HEK293 (cell line): ENCODE measurements around the gene CAPN7.

Experiments used
- CTCF ChIA-PET: fragments of 350-600 bp; formaldehyde crosslinking; extraction: SDS; loops from one replicate; lab custom pipeline; 2021; ENCODE audit warnings: antibody characterized with exemption; lab: Yijun Ruan, JAX
- POLR2A ChIA-PET: fragments of 300-600 bp; formaldehyde crosslinking; extraction: SDS; loops from one replicate; lab custom pipeline; 2020; ENCODE audit warnings: antibody characterized with exemption, inconsistent platforms; lab: Yijun Ruan, JAX
- H3K27ac ChIP-seq: fragments of 200-500 bp; sonication (Bioruptor generic); 2 replicates; pipeline ENCODE4 v1.5.1; 2014; ENCODE audit warnings: low read depth, low read length, control low read depth, inconsistent platforms; ENCODE audit errors: extremely low read depth
- H3K36me3 ChIP-seq, 2 experiments: fragments of 200-500 bp in 1 of 2; sonication (Bioruptor generic) in 1 of 2; 1 replicate in 1 of 2; 2 replicates in 1 of 2; pipeline ENCODE4 v1.5.1; 2014 to 2017; ENCODE audit warnings: inconsistent platforms in 2 of 2, low read length in 2 of 2; ENCODE audit not compliant: control insufficient read depth in 2 of 2, insufficient read depth in 1 of 2
- H3K4me1 ChIP-seq: fragments of 200-500 bp; sonication (Bioruptor generic); 2 replicates; pipeline ENCODE4 v1.5.1; 2014; ENCODE audit warnings: mild to moderate bottlenecking, low read length, inconsistent platforms; ENCODE audit not compliant: control insufficient read depth, insufficient read depth
- H3K4me3 ChIP-seq: 2 replicates; pipeline ENCODE4 v1.5.1; 2011; ENCODE audit warnings: low read depth, mild to moderate bottlenecking, control low read depth, low read length, moderate library complexity
- H3K9me3 ChIP-seq: fragments of 200-500 bp; sonication (Bioruptor generic); 2 replicates; pipeline ENCODE4 v1.5.1; 2014; ENCODE audit warnings: low read depth, low read length, inconsistent platforms; ENCODE audit not compliant: control insufficient read depth, insufficient read depth
- FEZF1 ChIP-seq: fragments of 450-650 bp; formaldehyde crosslinking; IDR thresholded peaks from 2 replicates; pipeline ENCODE4 v1.5.1; 2016; ENCODE audit warnings: missing biosample characterization, missing genetic modification characterization
- GLIS1 ChIP-seq: fragments of 450-650 bp; formaldehyde crosslinking; IDR thresholded peaks from 2 replicates; pipeline ENCODE4 v1.5.1; 2016; ENCODE audit warnings: missing biosample characterization, missing genetic modification characterization
- MEIS1 ChIP-seq: sonication (generic); formaldehyde crosslinking; IDR thresholded peaks from 2 replicates; pipeline ENCODE4 v1.8.1; 2022; ENCODE audit warnings: missing genetic modification reagents, mild to moderate bottlenecking, borderline replicate concordance
- REPIN1 ChIP-seq: fragments of 450-650 bp; formaldehyde crosslinking; IDR thresholded peaks from 2 replicates; pipeline ENCODE4 v1.5.1; 2017; ENCODE audit warnings: missing biosample characterization, missing genetic modification characterization, low read depth
- ZBTB17 ChIP-seq: fragments of 450-650 bp; formaldehyde crosslinking; IDR thresholded peaks from 2 replicates; pipeline ENCODE4 v1.5.1; 2016; ENCODE audit warnings: missing biosample characterization, missing genetic modification characterization
- ZNF10 ChIP-seq: fragments of 450-650 bp; formaldehyde crosslinking; IDR thresholded peaks from 2 replicates; pipeline ENCODE4 v1.5.1; 2017; ENCODE audit warnings: missing biosample characterization, missing genetic modification characterization
- ZNF155 ChIP-seq: fragments of 450-650 bp; formaldehyde crosslinking; IDR thresholded peaks from 2 replicates; pipeline ENCODE4 v1.5.1; 2016; ENCODE audit warnings: missing biosample characterization, missing genetic modification characterization
- ZNF169 ChIP-seq: fragments of 450-650 bp; formaldehyde crosslinking; IDR thresholded peaks from 2 replicates; pipeline ENCODE4 v1.5.1; 2016; ENCODE audit warnings: missing biosample characterization, missing genetic modification characterization
- ZNF2 ChIP-seq: fragments of 450-650 bp; formaldehyde crosslinking; IDR thresholded peaks from 2 replicates; pipeline ENCODE4 v1.5.1; 2016; ENCODE audit warnings: missing biosample characterization, missing genetic modification characterization
- ZNF221 ChIP-seq: fragments of 450-650 bp; formaldehyde crosslinking; IDR thresholded peaks from 2 replicates; pipeline ENCODE4 v1.5.1; 2017; ENCODE audit warnings: missing biosample characterization, missing genetic modification characterization, borderline replicate concordance
- ZNF366 ChIP-seq: fragments of 450-650 bp; formaldehyde crosslinking; conservative IDR thresholded peaks from 2 replicates; pipeline ENCODE4 v1.5.1; 2016; ENCODE audit warnings: missing biosample characterization, missing genetic modification characterization
- ZNF394 ChIP-seq: fragments of 450-650 bp; formaldehyde crosslinking; IDR thresholded peaks from 2 replicates; pipeline ENCODE4 v1.5.1; 2016; ENCODE audit warnings: missing biosample characterization, missing genetic modification characterization, mild to moderate bottlenecking, moderate library complexity, borderline replicate concordance
- ZNF501 ChIP-seq: fragments of 450-650 bp; formaldehyde crosslinking; IDR thresholded peaks from 2 replicates; pipeline ENCODE4 v1.5.1; 2016; ENCODE audit warnings: missing biosample characterization, missing genetic modification characterization
- ZNF654 ChIP-seq: fragments of 450-650 bp; formaldehyde crosslinking; IDR thresholded peaks from 2 replicates; pipeline ENCODE4 v1.5.1; 2016; ENCODE audit warnings: low read depth, missing biosample characterization, missing genetic modification characterization
- ZNF660 ChIP-seq: fragments of 450-650 bp; IDR thresholded peaks from 2 replicates; pipeline ENCODE4 v1.5.1; 2018; ENCODE audit warnings: missing biosample characterization, mild to moderate bottlenecking, missing genetic modification characterization
- ZNF677 ChIP-seq: fragments of 450-650 bp; IDR thresholded peaks from 2 replicates; pipeline ENCODE4 v1.5.0; 2018; ENCODE audit warnings: missing biosample characterization, mild to moderate bottlenecking, missing genetic modification characterization, moderate library complexity
- ZNF785 ChIP-seq: fragments of 450-650 bp; formaldehyde crosslinking; IDR thresholded peaks from 2 replicates; pipeline ENCODE4 v1.5.1; 2016; ENCODE audit warnings: missing biosample characterization, missing genetic modification characterization
- ZNF791 ChIP-seq: fragments of 450-650 bp; formaldehyde crosslinking; IDR thresholded peaks from 2 replicates; pipeline ENCODE4 v1.5.1; 2016; ENCODE audit warnings: missing biosample characterization, missing genetic modification characterization
- ZNF792 ChIP-seq: fragments of 450-650 bp; formaldehyde crosslinking; IDR thresholded peaks from 2 replicates; pipeline ENCODE4 v1.5.1; 2016; ENCODE audit warnings: missing biosample characterization, missing genetic modification characterization
- ZSCAN16 ChIP-seq: fragments of 450-650 bp; formaldehyde crosslinking; IDR thresholded peaks from 2 replicates; pipeline ENCODE4 v1.5.1; 2016; ENCODE audit warnings: missing biosample characterization, missing genetic modification characterization
- TF ChIP-seq, protein P1 (sequence below): fragments of 450-650 bp; formaldehyde crosslinking; IDR thresholded peaks from 2 replicates; pipeline ENCODE4 v1.5.1; 2016; ENCODE audit warnings: missing biosample characterization, missing genetic modification characterization
- TF ChIP-seq, protein P2 (sequence below): fragments of 450-650 bp; formaldehyde crosslinking; IDR thresholded peaks from 2 replicates; pipeline ENCODE4 v1.5.1; 2016; ENCODE audit warnings: missing biosample characterization, missing genetic modification characterization
- TF ChIP-seq, protein P3 (sequence below): fragments of 450-650 bp; formaldehyde crosslinking; IDR thresholded peaks from 2 replicates; pipeline ENCODE4 v1.5.1; 2017; ENCODE audit warnings: missing biosample characterization, mild to moderate bottlenecking, missing genetic modification characterization, moderate library complexity
- TF ChIP-seq, protein P4 (sequence below): fragments of 450-650 bp; formaldehyde crosslinking; IDR thresholded peaks from 2 replicates; pipeline ENCODE4 v1.5.1; 2016; ENCODE audit warnings: missing biosample characterization, missing genetic modification characterization
- TF ChIP-seq, protein P5 (sequence below): fragments of 450-650 bp; formaldehyde crosslinking; IDR thresholded peaks from 2 replicates; pipeline ENCODE4 v1.5.1; 2016; ENCODE audit warnings: missing biosample characterization, missing genetic modification characterization
- TF ChIP-seq, protein P6 (sequence below): fragments of 450-650 bp; formaldehyde crosslinking; IDR thresholded peaks from 2 replicates; pipeline ENCODE4 v1.5.1; 2016; ENCODE audit warnings: missing biosample characterization, missing genetic modification characterization

Gene CAPN7

DNA sequence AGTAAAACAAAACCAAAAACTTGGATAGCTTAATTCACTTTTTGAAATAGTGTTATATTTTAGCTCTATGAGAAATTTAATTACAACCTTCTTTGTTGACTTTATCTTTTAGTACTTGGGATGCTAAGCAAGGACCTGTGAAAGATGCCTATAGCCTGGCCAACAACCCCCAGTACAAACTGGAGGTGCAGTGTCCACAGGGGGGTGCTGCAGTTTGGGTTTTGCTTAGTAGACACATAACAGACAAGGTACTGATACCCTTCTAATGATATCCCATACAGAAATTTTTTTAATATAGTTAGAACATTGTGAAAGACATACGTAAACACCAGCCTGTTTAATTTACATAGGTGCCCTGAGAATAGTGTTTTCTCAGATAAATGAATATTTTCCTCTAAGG is 35.3 kb downstream of the CAPN7 start (continued):
- TF ChIP-seq, protein P1, sequence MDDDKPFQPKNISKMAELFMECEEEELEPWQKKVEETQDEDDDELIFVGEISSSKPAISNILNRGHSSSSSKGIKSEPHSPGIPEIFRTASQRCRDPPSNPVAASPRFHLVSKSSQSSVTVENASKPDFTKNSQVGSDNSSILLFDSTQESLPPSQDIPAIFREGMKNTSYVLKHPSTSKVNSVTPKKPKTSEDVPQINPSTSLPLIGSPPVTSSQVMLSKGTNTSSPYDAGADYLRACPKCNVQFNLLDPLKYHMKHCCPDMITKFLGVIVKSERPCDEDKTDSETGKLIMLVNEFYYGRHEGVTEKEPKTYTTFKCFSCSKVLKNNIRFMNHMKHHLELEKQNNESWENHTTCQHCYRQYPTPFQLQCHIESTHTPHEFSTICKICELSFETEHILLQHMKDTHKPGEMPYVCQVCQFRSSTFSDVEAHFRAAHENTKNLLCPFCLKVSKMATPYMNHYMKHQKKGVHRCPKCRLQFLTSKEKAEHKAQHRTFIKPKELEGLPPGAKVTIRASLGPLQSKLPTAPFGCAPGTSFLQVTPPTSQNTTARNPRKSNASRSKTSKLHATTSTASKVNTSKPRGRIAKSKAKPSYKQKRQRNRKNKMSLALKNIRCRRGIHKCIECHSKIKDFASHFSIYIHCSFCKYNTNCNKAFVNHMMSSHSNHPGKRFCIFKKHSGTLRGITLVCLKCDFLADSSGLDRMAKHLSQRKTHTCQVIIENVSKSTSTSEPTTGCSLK (tag by site-specific recombination) = no peak
- TF ChIP-seq ZNF2 (tag by site-specific recombination) = no peak
- 0 out of 2 replicates have a peak, but pooled peaks have one; percentile 19 for TF ChIP-seq ZNF660 (tag by site-specific recombination)
- peak; percentile 10; the same call in 1 of the 2 replicates for TF ChIP-seq ZNF654 (tag by site-specific recombination)
- TF ChIP-seq, protein P2, sequence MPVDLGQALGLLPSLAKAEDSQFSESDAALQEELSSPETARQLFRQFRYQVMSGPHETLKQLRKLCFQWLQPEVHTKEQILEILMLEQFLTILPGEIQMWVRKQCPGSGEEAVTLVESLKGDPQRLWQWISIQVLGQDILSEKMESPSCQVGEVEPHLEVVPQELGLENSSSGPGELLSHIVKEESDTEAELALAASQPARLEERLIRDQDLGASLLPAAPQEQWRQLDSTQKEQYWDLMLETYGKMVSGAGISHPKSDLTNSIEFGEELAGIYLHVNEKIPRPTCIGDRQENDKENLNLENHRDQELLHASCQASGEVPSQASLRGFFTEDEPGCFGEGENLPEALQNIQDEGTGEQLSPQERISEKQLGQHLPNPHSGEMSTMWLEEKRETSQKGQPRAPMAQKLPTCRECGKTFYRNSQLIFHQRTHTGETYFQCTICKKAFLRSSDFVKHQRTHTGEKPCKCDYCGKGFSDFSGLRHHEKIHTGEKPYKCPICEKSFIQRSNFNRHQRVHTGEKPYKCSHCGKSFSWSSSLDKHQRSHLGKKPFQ = no peak
- TF ChIP-seq ZNF221 = no peak
- TF ChIP-seq, protein P3, sequence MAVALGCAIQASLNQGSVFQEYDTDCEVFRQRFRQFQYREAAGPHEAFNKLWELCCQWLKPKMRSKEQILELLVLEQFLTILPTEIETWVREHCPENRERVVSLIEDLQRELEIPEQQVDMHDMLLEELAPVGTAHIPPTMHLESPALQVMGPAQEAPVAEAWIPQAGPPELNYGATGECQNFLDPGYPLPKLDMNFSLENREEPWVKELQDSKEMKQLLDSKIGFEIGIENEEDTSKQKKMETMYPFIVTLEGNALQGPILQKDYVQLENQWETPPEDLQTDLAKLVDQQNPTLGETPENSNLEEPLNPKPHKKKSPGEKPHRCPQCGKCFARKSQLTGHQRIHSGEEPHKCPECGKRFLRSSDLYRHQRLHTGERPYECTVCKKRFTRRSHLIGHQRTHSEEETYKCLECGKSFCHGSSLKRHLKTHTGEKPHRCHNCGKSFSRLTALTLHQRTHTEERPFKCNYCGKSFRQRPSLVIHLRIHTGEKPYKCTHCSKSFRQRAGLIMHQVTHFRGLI = no peak
- TF ChIP-seq, all 188 proteins: peak for 2

DNA sequence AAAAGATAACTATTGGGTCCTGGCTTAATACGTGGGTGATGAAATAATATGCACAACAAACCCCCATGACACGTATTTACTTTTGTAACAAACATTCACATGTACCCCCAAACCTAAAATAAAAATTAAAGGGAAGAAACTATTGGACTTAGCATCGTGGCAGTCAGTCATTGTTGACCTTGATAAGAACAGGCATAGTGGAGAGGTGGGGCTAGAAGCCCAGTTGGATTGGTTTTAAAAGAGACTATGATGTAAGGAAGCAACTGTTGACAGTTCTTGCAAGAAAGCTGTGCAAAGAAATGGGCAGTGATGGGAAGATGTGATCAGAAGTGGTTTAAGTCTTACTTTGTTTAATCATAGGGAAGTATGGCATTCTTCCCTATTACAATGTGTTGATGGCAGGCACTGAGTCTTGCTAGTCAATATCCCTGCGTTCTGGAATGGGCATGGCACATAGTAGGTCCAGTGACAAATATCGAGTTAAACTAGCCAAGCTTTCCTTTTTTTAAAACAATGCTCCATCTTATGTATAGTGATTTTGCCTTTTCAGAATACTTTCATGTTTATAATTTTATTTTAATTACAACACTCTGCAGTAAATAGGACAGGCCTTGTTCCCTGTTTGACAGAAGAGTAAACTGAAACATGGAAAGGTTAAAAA is 37.9 kb downstream of the CAPN7 start:
- H3K27ac ChIP-seq = no peak overlapping the region
- H3K9me3 ChIP-seq = no peaks in the 10 kb centered on the region
- POLR2A ChIA-PET = no interaction called here
- no peaks in the 10 kb centered on the region for H3K4me1 ChIP-seq
- peaks cover 81 to 91% of the 10 kb centered on the region in 2 experiments for H3K36me3 ChIP-seq
- TF ChIP-seq ZNF394 (no peak), ZNF792 (tag by site-specific recombination) (no peak), ZNF677 (peak; percentile 88), ZNF785 (tag by site-specific recombination) (no peak), MEIS1 (no peak), ZNF366 (tag by site-specific recombination) (no peak), ZNF155 (tag by site-specific recombination) (no peak), ZNF10 (tag by site-specific recombination) (no peak)
- TF ChIP-seq, protein P4, sequence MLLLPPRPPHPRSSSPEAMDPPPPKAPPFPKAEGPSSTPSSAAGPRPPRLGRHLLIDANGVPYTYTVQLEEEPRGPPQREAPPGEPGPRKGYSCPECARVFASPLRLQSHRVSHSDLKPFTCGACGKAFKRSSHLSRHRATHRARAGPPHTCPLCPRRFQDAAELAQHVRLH = no peak
- CTCF ChIA-PET = interaction anchor here (0.7 kb wide), 1 partner anchor 141 kb away, joined by 4 read pairs; no protein-coding TSS in a partner anchor
- H3K4me3 ChIP-seq = no peak overlapping the region

DNA sequence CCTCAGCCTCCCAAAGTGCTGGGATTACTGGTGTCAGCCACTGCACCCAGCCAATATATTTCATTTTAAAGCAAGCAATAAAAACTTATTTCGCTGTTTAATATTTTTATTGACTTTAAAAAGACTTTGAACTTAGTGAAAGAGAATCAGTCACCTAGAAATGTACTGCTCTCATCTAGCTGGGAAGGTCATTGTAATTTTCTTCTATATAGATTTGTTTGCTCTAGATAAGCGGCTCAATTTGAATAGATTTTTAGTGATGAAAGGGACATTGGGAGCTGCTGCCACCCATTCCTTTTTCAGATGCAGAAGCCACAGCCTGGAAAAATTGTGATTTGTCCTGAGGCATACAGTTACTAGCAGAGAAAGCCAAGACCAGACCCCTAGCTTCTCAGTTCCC is 40.1 kb downstream of the CAPN7 start:
- H3K4me3 ChIP-seq = no peak overlapping the region
- H3K36me3 ChIP-seq = peaks cover 86 to 90% of the 10 kb centered on the region in 2 experiments
- ChIA-PET CTCF (interaction anchor here (0.8 to 1.9 kb wide), 3 partner anchors 22 to 159 kb away, joined by 3 to 11 read pairs (median 5); no protein-coding TSS in a partner anchor), POLR2A (no interaction called here)
- H3K4me1 ChIP-seq = no peaks in the 10 kb centered on the region
- H3K27ac ChIP-seq = no peak overlapping the region
- no peaks in the 10 kb centered on the region for H3K9me3 ChIP-seq
- TF ChIP-seq, protein P5, sequence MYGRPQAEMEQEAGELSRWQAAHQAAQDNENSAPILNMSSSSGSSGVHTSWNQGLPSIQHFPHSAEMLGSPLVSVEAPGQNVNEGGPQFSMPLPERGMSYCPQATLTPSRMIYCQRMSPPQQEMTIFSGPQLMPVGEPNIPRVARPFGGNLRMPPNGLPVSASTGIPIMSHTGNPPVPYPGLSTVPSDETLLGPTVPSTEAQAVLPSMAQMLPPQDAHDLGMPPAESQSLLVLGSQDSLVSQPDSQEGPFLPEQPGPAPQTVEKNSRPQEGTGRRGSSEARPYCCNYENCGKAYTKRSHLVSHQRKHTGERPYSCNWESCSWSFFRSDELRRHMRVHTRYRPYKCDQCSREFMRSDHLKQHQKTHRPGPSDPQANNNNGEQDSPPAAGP (tag by site-specific recombination) = no peak
- no peak for TF ChIP-seq ZNF654 (tag by site-specific recombination)
- TF ChIP-seq ZNF791 (tag by site-specific recombination) = no peak
- no peak for TF ChIP-seq ZNF501 (tag by site-specific recombination)
- no peak for TF ChIP-seq ZBTB17 (tag by site-specific recombination)
- TF ChIP-seq GLIS1 (tag by site-specific recombination) = no peak
- TF ChIP-seq ZNF677 = no peak
- TF ChIP-seq, protein P4 = no peak
- no peak for TF ChIP-seq ZNF169 (tag by site-specific recombination)
- TF ChIP-seq, protein P6, sequence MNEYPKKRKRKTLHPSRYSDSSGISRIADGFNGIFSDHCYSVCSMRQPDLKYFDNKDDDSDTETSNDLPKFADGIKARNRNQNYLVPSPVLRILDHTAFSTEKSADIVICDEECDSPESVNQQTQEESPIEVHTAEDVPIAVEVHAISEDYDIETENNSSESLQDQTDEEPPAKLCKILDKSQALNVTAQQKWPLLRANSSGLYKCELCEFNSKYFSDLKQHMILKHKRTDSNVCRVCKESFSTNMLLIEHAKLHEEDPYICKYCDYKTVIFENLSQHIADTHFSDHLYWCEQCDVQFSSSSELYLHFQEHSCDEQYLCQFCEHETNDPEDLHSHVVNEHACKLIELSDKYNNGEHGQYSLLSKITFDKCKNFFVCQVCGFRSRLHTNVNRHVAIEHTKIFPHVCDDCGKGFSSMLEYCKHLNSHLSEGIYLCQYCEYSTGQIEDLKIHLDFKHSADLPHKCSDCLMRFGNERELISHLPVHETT (tag by site-specific recombination) = no peak
- TF ChIP-seq FEZF1 (tag by site-specific recombination) = no peak
- TF ChIP-seq ZNF155 (tag by site-specific recombination) = no peak
- no peak for TF ChIP-seq ZSCAN16 (tag by site-specific recombination)
- TF ChIP-seq REPIN1 (tag by site-specific recombination) = no peak
